ENCODE results near the gene ACTL7B. TPM values are rescaled to one million over a fixed set of nuclear protein-coding genes. Genes with fewer than 3 reads are reported as not detected.

Gene ACTL7B
- not detected in 3 replicates for total RNA-seq (2021)
- percentile 21 among the genes with signal in this experiment for Bru-seq, nascent RNA
- long read RNA-seq, experiment 1, result 0 reads
- long read RNA-seq, experiment 2, result 0 reads
- long read RNA-seq, experiment 3, result 0 reads

- H3K4me3 Mint-ChIP-seq, result no peak within 1 kb of the TSS
- ATAC-seq (no peak), DNase-seq (ENCODE audit: low spot score) (no peak)
- H3K27me3 Mint-ChIP-seq (ENCODE audit: low read depth), result no peaks in the 10 kb centered on the region
- H3K36me3 Mint-ChIP-seq, result no peaks in the 10 kb centered on the region
- CTCF ChIA-PET, result interaction anchor here (1.0 kb wide), 1 partner anchor 98 kb away, joined by 5 read pairs; no protein-coding TSS in a partner anchor
- TF ChIP-seq MYBL2 (CRISPR knock-in tag; IDR thresholded peaks at IDR 0.05) (no peak), ATF3 (CRISPR knock-in tag; conservative IDR thresholded peaks at IDR 0.05) (no peak), E2F5 (CRISPR knock-in tag; IDR thresholded peaks at IDR 0.05) (no peak), SP1 (CRISPR knock-in tag; conservative IDR thresholded peaks at IDR 0.05) (no peak)
- H3K27ac Mint-ChIP-seq, result no peak within 1 kb of the TSS
- no peaks in the 10 kb centered on the region for H3K9me3 Mint-ChIP-seq
- H3K4me1 Mint-ChIP-seq, result no peaks in the 10 kb centered on the region
- POLR2A ChIA-PET, result no interaction called here
These were observed at the start of gene ACTL7B for GRCh38 chr9:108855888-108856287. Gene ACTL7B, minus strand, starts transcription at chr9:108855986. Its CDS starts 56 bp downstream, at chr9:108855930.

GRCh38 chr9:108905494-108905893 is 49.7 kb upstream of the ACTL7B start:
- Mint-ChIP-seq H3K27me3 (ENCODE audit: low read depth) (no peaks in the 10 kb centered on the region), H3K36me3 (peaks cover 45% of the 10 kb centered on the region), H3K4me3 (no peak overlapping the region), H3K9me3 (no peaks in the 10 kb centered on the region), H3K4me1 (no peaks in the 10 kb centered on the region), H3K27ac (no peak overlapping the region)
- ChIA-PET POLR2A (no interaction called here), CTCF (no interaction called here)
- no peak for TF ChIP-seq ERG (CRISPR knock-in tag; IDR thresholded peaks at IDR 0.05)
- no peak for TF ChIP-seq ZNF532 (CRISPR knock-in tag; IDR thresholded peaks at IDR 0.05; ENCODE audit: borderline replicate concordance)
- no peak for TF ChIP-seq KAT7 (CRISPR knock-in tag; IDR thresholded peaks at IDR 0.05; ENCODE audit: borderline replicate concordance)
- no peak for TF ChIP-seq TP53 (CRISPR knock-in tag; IDR thresholded peaks at IDR 0.05)
- no peak for TF ChIP-seq AR (CRISPR knock-in tag; IDR thresholded peaks at IDR 0.05)
- no peak for TF ChIP-seq E2F1 (CRISPR knock-in tag; IDR thresholded peaks at IDR 0.05)
- no peak for TF ChIP-seq MYBL2 (CRISPR knock-in tag; IDR thresholded peaks at IDR 0.05)
- TF ChIP-seq SOX15 (CRISPR knock-in tag; IDR thresholded peaks at IDR 0.05), result no peak
- ATAC-seq, result no peak
- DNase-seq (ENCODE audit: low spot score), result no peak
